Esophagus muscularis mucosa (tissue), 4 donors: Measurements from ENCODE around the gene AFAP1.

Experiments used
- EP300 ChIP-seq: sonication (generic); formaldehyde crosslinking; IDR thresholded peaks from one replicate; pipeline ENCODE4 v1.6.1; 2017; ENCODE audit warnings: antibody characterized with exemption
- POLR2A ChIP-seq: fragments of 450-650 bp; IDR thresholded peaks from one replicate; pipeline ENCODE4 v1.6.1; 2017; ENCODE audit warnings: antibody characterized with exemption, moderate library complexity, mild to moderate bottlenecking, low read depth
- POLR2AphosphoS5 ChIP-seq, 2 donors: sonication (generic); formaldehyde crosslinking; IDR thresholded peaks; one replicate each; pipeline ENCODE4 v1.6.1; 2017; ENCODE audit warnings: antibody characterized with exemption in 2 of 2
- TF ChIP-seq, protein P1 (sequence below), 3 experiments: fragments of 200-600 bp in 2 of 3; fragments of 450-650 bp in 1 of 3; sonication (generic) in 2 of 3; IDR thresholded peaks; one replicate each; pipeline ENCODE4 v1.5.1; 2017 to 2019; ENCODE audit warnings: antibody characterized with exemption in 3 of 3, mild to moderate bottlenecking in 2 of 3, moderate library complexity in 1 of 3

DNA sequence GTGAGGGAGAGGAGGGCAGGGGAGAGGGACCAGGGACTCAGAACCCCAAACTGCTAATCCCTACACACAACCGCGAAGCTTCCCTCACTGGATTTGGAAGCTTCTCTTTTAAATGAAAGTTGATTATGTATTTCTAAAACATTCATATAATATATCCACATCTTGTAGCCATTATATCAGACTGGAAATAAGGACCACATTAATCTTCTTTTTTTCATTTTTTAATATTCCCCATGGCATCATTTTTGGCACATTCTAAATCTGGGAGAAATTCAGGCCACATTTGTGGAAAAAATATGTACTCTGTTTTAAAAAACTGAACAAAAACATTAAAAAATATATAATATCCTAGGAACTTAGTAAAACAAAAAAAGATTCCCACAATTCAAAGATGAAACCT is 97.8 kb downstream of the AFAP1 start:
- TF ChIP-seq, protein P1, sequence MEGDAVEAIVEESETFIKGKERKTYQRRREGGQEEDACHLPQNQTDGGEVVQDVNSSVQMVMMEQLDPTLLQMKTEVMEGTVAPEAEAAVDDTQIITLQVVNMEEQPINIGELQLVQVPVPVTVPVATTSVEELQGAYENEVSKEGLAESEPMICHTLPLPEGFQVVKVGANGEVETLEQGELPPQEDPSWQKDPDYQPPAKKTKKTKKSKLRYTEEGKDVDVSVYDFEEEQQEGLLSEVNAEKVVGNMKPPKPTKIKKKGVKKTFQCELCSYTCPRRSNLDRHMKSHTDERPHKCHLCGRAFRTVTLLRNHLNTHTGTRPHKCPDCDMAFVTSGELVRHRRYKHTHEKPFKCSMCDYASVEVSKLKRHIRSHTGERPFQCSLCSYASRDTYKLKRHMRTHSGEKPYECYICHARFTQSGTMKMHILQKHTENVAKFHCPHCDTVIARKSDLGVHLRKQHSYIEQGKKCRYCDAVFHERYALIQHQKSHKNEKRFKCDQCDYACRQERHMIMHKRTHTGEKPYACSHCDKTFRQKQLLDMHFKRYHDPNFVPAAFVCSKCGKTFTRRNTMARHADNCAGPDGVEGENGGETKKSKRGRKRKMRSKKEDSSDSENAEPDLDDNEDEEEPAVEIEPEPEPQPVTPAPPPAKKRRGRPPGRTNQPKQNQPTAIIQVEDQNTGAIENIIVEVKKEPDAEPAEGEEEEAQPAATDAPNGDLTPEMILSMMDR (IDR thresholded peaks at IDR 0.05), result no peak
- TF ChIP-seq POLR2A, result no peak
- TF ChIP-seq POLR2AphosphoS5 (IDR thresholded peaks at IDR 0.05), result no peak
- no peak for TF ChIP-seq EP300
